GM18858 (cell line): Measurements from ENCODE around the gene PHLDB3.

Experiments used
- ATAC-seq: cut with Tn5 transposase; IDR thresholded peaks from one replicate; pipeline ENCODE4 v1.9.1; 2021; ENCODE audit not compliant: unreplicated experiment

The PHLDB3 gene

GRCh38 chr19:43470288-43470687, 34.3 kb downstream of the PHLDB3 start:
- no peak for ATAC-seq

- no peak for ATAC-seq
These were observed 35.4 kb downstream of the PHLDB3 start for GRCh38 chr19:43469160-43469480.

- ATAC-seq, result no peak
These were observed 36.0 kb downstream of the PHLDB3 start for GRCh38 chr19:43468354-43469159.

- no peak for ATAC-seq
These were observed 36.8 kb downstream of the PHLDB3 start for GRCh38 chr19:43467730-43468129.

GRCh38 chr19:43467276-43467675, 37.3 kb downstream of the PHLDB3 start:
- no peak for ATAC-seq

GRCh38 chr19:43466793-43467192, 37.8 kb downstream of the PHLDB3 start:
- no peak for ATAC-seq

- no peak for ATAC-seq
These were observed 39.0 kb downstream of the PHLDB3 start, which contains the start of gene LYPD3 for GRCh38 chr19:43465468-43466120. Gene LYPD3, minus strand, starts transcription at chr19:43465608. Its CDS starts 37 bp downstream, at chr19:43465571.

GRCh38 chr19:43464134-43464775, 40.3 kb downstream of the PHLDB3 start:
- peak; percentile 13 for ATAC-seq

GRCh38 chr19:43463381-43464133, 41.0 kb downstream of the PHLDB3 start:
- ATAC-seq, result peak; percentile 61

- no peak for ATAC-seq
These were observed 41.7 kb downstream of the PHLDB3 start for GRCh38 chr19:43462785-43463380.

- ATAC-seq, result no peak
These were observed 42.2 kb downstream of the PHLDB3 start for GRCh38 chr19:43462383-43462782.

GRCh38 chr19:43461303-43461702, 43.2 kb downstream of the PHLDB3 start:
- no peak for ATAC-seq

GRCh38 chr19:43460362-43461016, 44.1 kb downstream of the PHLDB3 start:
- ATAC-seq, result no peak

GRCh38 chr19:43457809-43458208, 46.7 kb downstream of the PHLDB3 start:
- ATAC-seq, result no peak

GRCh38 chr19:43455321-43456113, 49.0 kb downstream of the PHLDB3 start:
- no peak for ATAC-seq

GRCh38 chr19:43454031-43454430, 50.5 kb downstream of the PHLDB3 start:
- no peak for ATAC-seq

- ATAC-seq, result no peak
These were observed 52.0 kb downstream of the PHLDB3 start for GRCh38 chr19:43452582-43452981.

GRCh38 chr19:43450545-43450997, 54.0 kb downstream of the PHLDB3 start:
- ATAC-seq, result no peak

GRCh38 chr19:43447655-43448054, 56.9 kb downstream of the PHLDB3 start:
- ATAC-seq, result no peak
